Upper lobe of left lung (tissue), 6 donors: ENCODE measurements around the gene SLX4IP. TPM values are rescaled to one million over a fixed set of nuclear protein-coding genes. Genes with fewer than 3 reads are reported as not detected.

Experiments used
- ATAC-seq, 2 donors: fragments of 200-7000 bp; cut with Tn5 transposase; one replicate each; pipeline ENCODE4 v1.9.1; 2022; ENCODE audit warnings: mild to moderate bottlenecking in 2 of 2, moderate library complexity in 2 of 2; ENCODE audit not compliant: low FRiP score in 2 of 2
- DNase-seq, 2 donors: peaks; one replicate each; pipeline ENCODE4 v3.0.0-alpha.2; 2019 to 2020
- H3K27ac ChIP-seq, 4 donors: fragments of 200-600 bp; sonication (generic); one replicate each; pipeline ENCODE4 v1.5.1; 2016 to 2019
- H3K27me3 ChIP-seq, 4 donors: fragments of 200-600 bp; sonication (generic); one replicate each; pipeline ENCODE4 v1.5.1; 2017 to 2019
- H3K36me3 ChIP-seq, 4 donors: fragments of 200-600 bp; sonication (generic); one replicate each; pipeline ENCODE4 v1.5.1; 2016 to 2019
- H3K4me1 ChIP-seq, 4 donors: fragments of 200-600 bp; sonication (generic); one replicate each; pipeline ENCODE4 v1.5.1; 2018 to 2019
- H3K4me3 ChIP-seq, 4 donors: fragments of 200-600 bp; sonication (generic); one replicate each; pipeline ENCODE4 v1.5.1; 2017 to 2019; ENCODE audit warnings: mild to moderate bottlenecking in 2 of 4, moderate library complexity in 1 of 4
- H3K9me3 ChIP-seq, 4 donors: fragments of 200-600 bp; sonication (generic); one replicate each; pipeline ENCODE4 v1.5.1; 2018 to 2019
- CTCF ChIP-seq, 6 experiments: fragments of 450-650 bp in 4 of 6; fragments of 200-600 bp in 2 of 6; sonication (generic) in 2 of 6; IDR thresholded peaks; one replicate each; pipeline ENCODE4 v1.5.1; 2016 to 2019; ENCODE audit warnings: antibody characterized with exemption in 6 of 6
- EP300 ChIP-seq, 4 donors: sonication (generic); formaldehyde crosslinking; IDR thresholded peaks; one replicate each; pipeline ENCODE4 v1.5.1; 2017; ENCODE audit warnings: antibody characterized with exemption in 4 of 4, control low read depth in 2 of 4
- POLR2A ChIP-seq, 4 donors: fragments of 450-650 bp; IDR thresholded peaks; one replicate each; pipeline ENCODE4 v1.5.1; 2016 to 2017; ENCODE audit warnings: antibody characterized with exemption in 4 of 4, mild to moderate bottlenecking in 2 of 4
- POLR2AphosphoS5 ChIP-seq, 2 donors: sonication (generic); formaldehyde crosslinking; IDR thresholded peaks; one replicate each; pipeline ENCODE4 v1.5.1; 2017; ENCODE audit warnings: antibody characterized with exemption in 2 of 2
- WGBS, 2 donors: methylation state at CpG; one replicate each; pipeline ENCODE4 v1.1.5; 2017 to 2018; 5-methylcytosine and 5-hydroxymethylcytosine counted together
- total RNA-seq, 6 donors: library from RNA; depleted of rRNA in 4 of 6; stranded (reverse); fragments of >200 nt in 4 of 6; gene quantifications; one replicate each; pipeline versions ENCODE4 v1.1.0 to v1.2.1, GENCODE V29; 2016 to 2021
- donor health status: DM: no; HTN: no; CAD: no; lungs with moderate emphysema.
- donor health status: DM: no; HTN: yes; CAD: no; lungs with severe emphysema.

Gene SLX4IP
- total RNA-seq, 6 donors from 2014 or later, result 3.2 to 6.0 (median 4.5) TPM

- 88 to 96% methylated on average over 2 of the region's 2 CpGs for WGBS, 2 donors
- H3K27me3 ChIP-seq, result no peaks in the 10 kb centered on the region
- no peaks in the 10 kb centered on the region for H3K9me3 ChIP-seq
- DNase-seq (no peak), ATAC-seq (no peak)
- H3K27ac ChIP-seq, result no peak overlapping the region
- no peaks in the 10 kb centered on the region for H3K4me1 ChIP-seq
- H3K36me3 ChIP-seq, result no peaks in the 10 kb centered on the region
- H3K4me3 ChIP-seq, result no peak overlapping the region
- TF ChIP-seq EP300 (IDR thresholded peaks at IDR 0.05) (no peak), CTCF (IDR thresholded peaks at IDR 0.05) (no peak), POLR2AphosphoS5 (IDR thresholded peaks at IDR 0.05) (no peak), POLR2A (IDR thresholded peaks at IDR 0.05) (no peak)
These were observed 26.4 kb downstream of the SLX4IP start for GRCh38 chr20:10461495-10461894.

DNA sequence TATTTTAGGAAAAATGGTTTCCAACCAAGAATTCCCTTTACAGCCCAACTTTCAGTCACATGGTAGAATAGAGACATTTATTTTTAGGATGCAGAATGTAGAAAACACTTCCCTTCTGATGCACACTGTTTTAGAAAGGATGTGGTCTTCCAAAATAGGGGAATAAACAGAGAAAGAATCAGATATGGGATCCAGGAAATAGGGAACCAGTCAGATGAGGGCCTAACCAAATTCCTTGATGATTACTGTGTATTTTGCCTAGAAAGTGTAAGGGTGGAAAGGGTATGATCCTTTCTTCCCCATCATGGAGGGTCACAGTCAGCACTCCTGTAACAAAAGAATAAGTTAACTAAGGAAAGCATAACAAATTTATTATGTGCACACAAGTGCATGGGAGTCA, 27.4 kb downstream of the SLX4IP start:
- peaks cover 0 to under 1% (median 0%) of the 10 kb centered on the region in 4 donors for H3K4me1 ChIP-seq
- no peaks in the 10 kb centered on the region for H3K9me3 ChIP-seq
- H3K4me3 ChIP-seq, result no peak overlapping the region
- H3K36me3 ChIP-seq, result no peaks in the 10 kb centered on the region
- TF ChIP-seq POLR2AphosphoS5 (IDR thresholded peaks at IDR 0.05), result no peak
- no peak overlapping the region for H3K27ac ChIP-seq
- no peak for DNase-seq
- no peaks in the 10 kb centered on the region for H3K27me3 ChIP-seq
- ATAC-seq, result no peak

- 76 to 80% methylated on average over 2 of the region's 2 CpGs for WGBS, 2 donors
- H3K4me1 ChIP-seq, result peaks cover 0 to 8% (median 2%) of the 10 kb centered on the region in 4 donors
- TF ChIP-seq EP300 (IDR thresholded peaks at IDR 0.05) (no peak), POLR2A (IDR thresholded peaks at IDR 0.05) (no peak), CTCF (IDR thresholded peaks at IDR 0.05) (no peak), POLR2AphosphoS5 (IDR thresholded peaks at IDR 0.05) (no peak)
- no peaks in the 10 kb centered on the region for H3K36me3 ChIP-seq
- no peak overlapping the region for H3K27ac ChIP-seq
- H3K27me3 ChIP-seq, result no peaks in the 10 kb centered on the region
- DNase-seq (no peak), ATAC-seq (no peak)
- H3K4me3 ChIP-seq, result no peak overlapping the region
- H3K9me3 ChIP-seq, result no peaks in the 10 kb centered on the region
These were observed 28.5 kb downstream of the SLX4IP start for GRCh38 chr20:10463622-10464021.

DNA sequence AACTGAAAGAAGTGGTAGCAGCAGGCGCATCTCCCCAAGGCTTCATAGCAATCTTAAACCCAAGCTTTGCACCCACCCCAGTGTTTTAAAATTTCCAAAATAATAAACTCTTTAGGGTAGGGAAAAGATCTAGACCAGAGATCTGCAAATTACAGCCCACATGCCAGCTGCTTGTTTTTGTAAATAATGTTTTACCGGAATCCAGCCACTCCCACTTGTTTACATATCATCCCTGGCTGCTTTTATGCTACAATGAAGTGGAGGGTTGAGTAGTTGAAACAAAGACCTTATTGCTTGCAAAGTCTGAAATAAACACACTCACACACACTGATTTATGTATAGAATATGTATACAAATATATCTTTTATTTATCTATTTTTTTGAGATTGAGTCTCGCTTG, 30.0 kb downstream of the SLX4IP start:
- no peaks in the 10 kb centered on the region for H3K36me3 ChIP-seq
- no peak overlapping the region for H3K4me3 ChIP-seq
- no peak for TF ChIP-seq CTCF (IDR thresholded peaks at IDR 0.05)
- no peak for TF ChIP-seq POLR2A (IDR thresholded peaks at IDR 0.05)
- TF ChIP-seq POLR2AphosphoS5 (IDR thresholded peaks at IDR 0.05), result no peak
- no peak for TF ChIP-seq EP300 (IDR thresholded peaks at IDR 0.05)
- peaks cover 8 to 14% (median 10%) of the 10 kb centered on the region in 4 donors for H3K4me1 ChIP-seq
- DNase-seq, result no peak
- H3K27me3 ChIP-seq, result no peaks in the 10 kb centered on the region
- no peaks in the 10 kb centered on the region for H3K9me3 ChIP-seq
- no peak for ATAC-seq
- no peak overlapping the region for H3K27ac ChIP-seq
- 81 to 82% methylated on average over 3 of the region's 3 CpGs for WGBS, 2 donors

- no peak overlapping the region for H3K4me3 ChIP-seq
These were observed 31.2 kb downstream of the SLX4IP start for GRCh38 chr20:10466325-10466724.

More at GRCh38 chr20:10466325-10466724, 31.2 kb downstream of the SLX4IP start:
- TF ChIP-seq EP300 (IDR thresholded peaks at IDR 0.05) (no peak), POLR2AphosphoS5 (IDR thresholded peaks at IDR 0.05) (no peak), CTCF (IDR thresholded peaks at IDR 0.05) (no peak), POLR2A (IDR thresholded peaks at IDR 0.05) (no peak)
- Histone ChIP-seq H3K4me1 (peaks cover 8 to 15% (median 13%) of the 10 kb centered on the region in 4 donors), H3K27ac (peak overlapping the region in 1 of 4 donors; percentile 2), H3K9me3 (no peaks in the 10 kb centered on the region), H3K27me3 (no peaks in the 10 kb centered on the region), H3K36me3 (no peaks in the 10 kb centered on the region)
- no peak for ATAC-seq
- 47 to 53% methylated on average over 4 of the region's 4 CpGs for WGBS, 2 donors
- no peak for DNase-seq
